Activated CD4-positive, alpha-beta memory T cell treated with anti-CD3 and anti-CD28 coated beads, Interleukin-2, amount 10 ng/mL, durations not matched to agents 7 days and 5 days (primary cell): ENCODE results near the gene FCHO2. TPM values are rescaled to one million over a fixed set of nuclear protein-coding genes. Genes with fewer than 3 reads are reported as not detected.

Source experiments
- CTCF ChIA-PET: fragments of 350-600 bp; sonication (Branson Sonifier 250); formaldehyde crosslinking; loops from one replicate; lab custom pipeline; 2021; ENCODE audit warnings: antibody characterized with exemption, inconsistent platforms; lab: Charles Lee
- POLR2A ChIA-PET: fragments of 350-600 bp; sonication (Branson Sonifier 250); formaldehyde crosslinking; loops from one replicate; lab custom pipeline; 2021; ENCODE audit warnings: antibody characterized with exemption; lab: Charles Lee
- DNase-seq: peaks from one replicate; pipeline ENCODE4 v3.0.0-alpha.2; 2020
- H3K27ac Mint-ChIP-seq: one replicate; pipeline ENCODE4 v1.8.0; 2021; ENCODE audit warnings: mild to moderate bottlenecking, mixed read lengths
- H3K27me3 Mint-ChIP-seq: one replicate; pipeline ENCODE4 v1.8.0; 2021; ENCODE audit warnings: mixed read lengths
- H3K36me3 Mint-ChIP-seq: one replicate; pipeline ENCODE4 v1.8.0; 2021; ENCODE audit warnings: low read depth, mixed read lengths
- H3K4me1 Mint-ChIP-seq: one replicate; pipeline ENCODE4 v1.8.0; 2021; ENCODE audit warnings: mixed read lengths
- H3K4me3 Mint-ChIP-seq: one replicate; pipeline ENCODE4 v1.8.0; 2021; ENCODE audit warnings: mild to moderate bottlenecking, mixed read lengths
- H3K9me3 Mint-ChIP-seq: one replicate; pipeline ENCODE4 v1.8.0; 2021; ENCODE audit warnings: mixed read lengths
- total RNA-seq, 2 experiments: library from RNA; stranded (reverse); gene quantifications; one replicate each; pipeline ENCODE4 v1.2.3, GENCODE V29; 2021

FCHO2 gene
- total RNA-seq, 2 experiments from 2014 or later, result 3.1 to 3.5 TPM

DNA sequence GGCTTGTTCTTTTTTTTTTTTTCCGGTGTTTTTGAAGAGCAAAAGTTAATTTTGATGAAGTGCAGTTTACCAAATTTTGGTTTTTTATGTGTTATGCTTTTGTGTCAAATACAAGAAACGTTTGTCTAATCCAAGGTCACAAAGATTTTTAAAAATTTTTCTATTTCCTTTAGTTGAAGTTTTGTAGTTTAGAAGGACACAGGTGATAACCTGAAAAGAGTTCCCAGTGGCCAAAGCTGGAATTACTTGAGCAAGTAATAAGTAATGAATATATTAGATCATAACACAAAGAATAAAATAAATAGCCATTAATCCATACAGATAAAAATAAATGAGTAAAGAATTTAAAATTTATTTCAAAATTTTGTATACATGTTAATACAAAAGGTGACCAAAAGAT, 71.5 kb downstream of the FCHO2 start:
- no peaks in the 10 kb centered on the region for H3K27me3 Mint-ChIP-seq
- POLR2A ChIA-PET, result no interaction called here
- no peak for DNase-seq
- CTCF ChIA-PET, result no interaction called here
- no peaks in the 10 kb centered on the region for H3K9me3 Mint-ChIP-seq
- no peak overlapping the region for H3K4me3 Mint-ChIP-seq
- no peaks in the 10 kb centered on the region for H3K4me1 Mint-ChIP-seq
- H3K27ac Mint-ChIP-seq, result no peak overlapping the region
- no peaks in the 10 kb centered on the region for H3K36me3 Mint-ChIP-seq

DNA sequence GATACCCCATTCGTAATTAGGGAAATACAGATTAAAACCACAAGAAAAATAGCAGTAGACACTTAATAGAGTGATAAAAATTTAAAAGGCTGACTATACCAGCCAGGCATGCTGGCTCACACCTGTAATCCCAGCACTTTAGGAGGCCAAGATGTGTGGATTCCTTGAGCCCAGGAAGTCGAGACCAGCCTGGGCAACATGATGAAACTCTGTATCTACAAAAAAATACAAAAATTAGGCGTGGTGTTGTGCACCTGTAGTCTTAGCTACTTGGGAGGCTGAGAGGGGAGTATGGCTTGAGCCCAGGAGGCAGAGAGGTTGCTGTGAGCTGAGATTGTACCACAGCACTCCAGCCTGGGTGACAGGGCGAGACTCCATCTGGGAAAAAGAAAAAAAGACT, 72.0 kb downstream of the FCHO2 start:
- Mint-ChIP-seq H3K4me3 (no peak overlapping the region), H3K9me3 (no peaks in the 10 kb centered on the region), H3K4me1 (no peaks in the 10 kb centered on the region), H3K27me3 (no peaks in the 10 kb centered on the region), H3K27ac (no peak overlapping the region), H3K36me3 (no peaks in the 10 kb centered on the region)
- CTCF ChIA-PET, result no interaction called here
- DNase-seq, result no peak
- POLR2A ChIA-PET, result no interaction called here

DNA sequence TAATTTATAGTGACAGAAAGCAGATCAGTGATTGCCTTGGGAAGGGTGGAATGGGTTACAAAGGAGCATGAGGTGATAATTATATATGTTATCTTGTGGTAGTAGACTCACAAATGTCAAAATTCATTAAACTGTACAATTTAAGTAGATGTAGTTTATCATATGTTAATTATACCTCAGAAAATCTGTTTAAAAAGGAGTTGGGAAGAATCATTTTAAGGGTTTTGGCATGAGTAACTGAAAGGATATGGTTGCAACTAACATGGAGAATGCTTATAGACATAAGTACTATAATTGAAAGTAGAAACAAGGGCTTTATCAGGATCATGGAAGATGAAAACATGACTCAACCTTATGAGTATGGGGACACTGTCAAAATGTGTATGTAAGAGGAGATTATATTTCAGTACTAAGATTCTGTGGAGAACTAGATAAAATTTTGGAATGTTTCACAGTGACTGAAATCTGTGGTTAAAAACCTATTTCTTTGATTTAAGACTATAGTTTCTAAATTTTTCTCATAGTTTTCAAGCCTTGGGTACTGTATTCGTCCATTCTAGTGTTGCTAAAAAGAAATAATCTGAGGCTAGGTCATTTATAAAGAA, 73.3 kb downstream of the FCHO2 start:
- ChIA-PET POLR2A (no interaction called here), CTCF (no interaction called here)
- Mint-ChIP-seq H3K27ac (no peak overlapping the region), H3K36me3 (no peaks in the 10 kb centered on the region), H3K9me3 (no peaks in the 10 kb centered on the region), H3K4me3 (no peak overlapping the region), H3K4me1 (no peaks in the 10 kb centered on the region), H3K27me3 (no peaks in the 10 kb centered on the region)
- no peak for DNase-seq

DNA sequence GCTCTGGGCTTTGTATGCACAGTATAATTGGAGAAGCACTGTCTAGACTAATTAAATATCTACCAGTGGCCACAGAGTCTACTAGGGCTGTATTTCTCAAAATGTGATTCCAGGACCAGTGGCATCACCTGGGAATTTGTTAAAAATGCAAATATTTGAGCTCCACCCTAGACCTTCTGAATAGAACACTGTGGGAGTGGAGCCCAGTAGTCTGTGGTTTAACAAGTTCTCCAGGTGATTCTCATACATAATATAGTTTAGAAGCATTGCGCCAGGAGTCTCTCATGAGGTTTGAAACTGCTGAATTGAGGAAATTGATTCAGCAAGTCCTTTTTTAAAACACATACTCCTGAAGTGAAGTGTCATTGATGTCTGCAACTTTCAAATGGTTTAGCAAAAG, 74.7 kb downstream of the FCHO2 start:
- POLR2A ChIA-PET, result no interaction called here
- Mint-ChIP-seq H3K9me3 (no peaks in the 10 kb centered on the region), H3K27ac (no peak overlapping the region)

DNA sequence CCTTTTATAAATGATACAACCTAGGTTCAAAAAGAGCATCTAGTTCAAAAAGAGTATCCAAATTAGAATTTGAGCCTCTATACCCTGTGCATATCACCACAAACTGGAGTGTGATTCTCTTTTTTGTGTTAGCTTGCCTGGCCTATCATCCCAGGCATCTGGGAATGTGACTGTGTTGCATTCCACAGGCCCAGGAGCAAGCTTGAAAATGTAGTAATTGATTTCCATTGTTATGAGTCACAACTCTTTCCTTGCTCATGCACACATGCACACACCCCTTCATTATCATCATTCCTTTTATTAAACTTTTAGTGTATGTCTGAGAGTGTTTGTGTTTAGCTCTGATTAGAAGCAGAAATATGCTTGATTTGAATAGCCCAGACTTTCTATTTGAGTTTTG, 75.2 kb downstream of the FCHO2 start:
- H3K27ac Mint-ChIP-seq, result no peak overlapping the region
- no peaks in the 10 kb centered on the region for H3K4me1 Mint-ChIP-seq
- ChIA-PET POLR2A (no interaction called here), CTCF (no interaction called here)
- no peaks in the 10 kb centered on the region for H3K36me3 Mint-ChIP-seq
- no peak overlapping the region for H3K4me3 Mint-ChIP-seq
- no peaks in the 10 kb centered on the region for H3K27me3 Mint-ChIP-seq
- no peak for DNase-seq
- no peaks in the 10 kb centered on the region for H3K9me3 Mint-ChIP-seq

More for the DNA sequence above, 74.7 kb downstream of the FCHO2 start:
- DNase-seq, result no peak
- no peaks in the 10 kb centered on the region for H3K36me3 Mint-ChIP-seq
- CTCF ChIA-PET, result no interaction called here
- no peaks in the 10 kb centered on the region for H3K27me3 Mint-ChIP-seq
- H3K4me3 Mint-ChIP-seq, result no peak overlapping the region
- H3K4me1 Mint-ChIP-seq, result no peaks in the 10 kb centered on the region

DNA sequence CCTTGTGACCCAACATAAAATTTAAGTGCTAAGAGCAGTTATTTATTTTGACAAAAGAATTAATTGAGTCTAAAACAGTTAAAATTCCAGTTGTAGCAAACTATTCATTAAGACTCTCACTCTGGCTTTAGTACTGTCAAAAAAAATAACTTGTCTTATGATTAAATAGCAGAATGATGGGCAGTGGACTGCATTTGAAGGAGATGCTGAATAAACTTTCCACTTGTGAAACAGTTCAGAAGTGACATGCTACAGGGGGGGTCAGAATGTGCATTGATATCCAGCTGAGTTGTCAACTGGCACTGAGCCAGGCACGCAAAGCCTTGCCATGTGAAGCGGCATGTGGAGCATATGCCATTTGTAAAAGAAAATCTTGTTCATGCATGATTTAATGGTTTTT, 76.0 kb downstream of the FCHO2 start:
- CTCF ChIA-PET, result no interaction called here
- no peaks in the 10 kb centered on the region for H3K9me3 Mint-ChIP-seq
- POLR2A ChIA-PET, result no interaction called here
- DNase-seq, result no peak
- no peaks in the 10 kb centered on the region for H3K36me3 Mint-ChIP-seq
- H3K4me3 Mint-ChIP-seq, result no peak overlapping the region
- H3K4me1 Mint-ChIP-seq, result no peaks in the 10 kb centered on the region
- no peak overlapping the region for H3K27ac Mint-ChIP-seq
- no peaks in the 10 kb centered on the region for H3K27me3 Mint-ChIP-seq

DNA sequence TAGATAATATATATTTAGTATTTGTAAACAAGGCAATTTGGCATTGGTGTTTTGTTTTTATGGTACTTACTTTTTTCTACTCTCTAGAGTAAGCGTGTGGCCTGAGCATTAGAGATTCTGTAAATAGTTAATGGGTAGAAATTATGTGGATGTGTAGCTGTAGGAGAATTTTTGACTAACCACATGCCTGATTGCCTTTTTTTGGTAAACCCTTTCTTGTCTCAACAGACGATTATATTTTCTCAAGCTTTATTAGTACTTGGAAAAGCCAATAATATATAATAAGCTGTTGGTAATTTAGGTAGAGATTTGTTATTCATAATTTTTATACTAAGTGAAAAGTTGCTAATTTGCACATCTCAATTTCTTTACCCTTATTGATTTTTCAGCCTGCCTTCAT, 76.8 kb downstream of the FCHO2 start:
- Mint-ChIP-seq H3K36me3 (no peaks in the 10 kb centered on the region), H3K27ac (no peak overlapping the region), H3K4me1 (no peaks in the 10 kb centered on the region), H3K4me3 (no peak overlapping the region), H3K9me3 (no peaks in the 10 kb centered on the region), H3K27me3 (no peaks in the 10 kb centered on the region)
- DNase-seq, result no peak
- ChIA-PET CTCF (no interaction called here), POLR2A (no interaction called here)

DNA sequence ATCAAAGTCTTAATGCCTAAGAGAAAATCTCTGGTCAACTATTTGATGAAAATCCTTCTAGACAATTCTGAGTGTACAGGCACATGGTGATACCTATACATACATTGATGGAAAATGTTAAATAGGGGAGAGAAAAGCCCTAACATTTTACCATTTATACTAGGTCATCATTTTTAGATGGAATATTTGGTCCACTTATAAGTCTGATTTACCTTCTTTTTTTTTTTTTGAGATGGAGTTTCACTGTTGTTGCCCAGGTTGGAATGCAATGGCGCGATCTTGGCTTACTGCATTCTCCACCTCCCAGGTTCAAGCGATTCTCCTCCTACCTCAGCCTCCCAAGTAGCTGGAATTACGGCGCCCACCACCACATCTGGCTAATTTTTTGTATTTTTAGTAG, 81.7 kb downstream of the FCHO2 start:
- H3K4me3 Mint-ChIP-seq, result no peak overlapping the region
- no peak overlapping the region for H3K27ac Mint-ChIP-seq
- H3K9me3 Mint-ChIP-seq, result no peaks in the 10 kb centered on the region
- ChIA-PET POLR2A (no interaction called here), CTCF (no interaction called here)
- H3K4me1 Mint-ChIP-seq, result no peaks in the 10 kb centered on the region
- no peaks in the 10 kb centered on the region for H3K36me3 Mint-ChIP-seq
- DNase-seq, result no peak
- H3K27me3 Mint-ChIP-seq, result no peaks in the 10 kb centered on the region

DNA sequence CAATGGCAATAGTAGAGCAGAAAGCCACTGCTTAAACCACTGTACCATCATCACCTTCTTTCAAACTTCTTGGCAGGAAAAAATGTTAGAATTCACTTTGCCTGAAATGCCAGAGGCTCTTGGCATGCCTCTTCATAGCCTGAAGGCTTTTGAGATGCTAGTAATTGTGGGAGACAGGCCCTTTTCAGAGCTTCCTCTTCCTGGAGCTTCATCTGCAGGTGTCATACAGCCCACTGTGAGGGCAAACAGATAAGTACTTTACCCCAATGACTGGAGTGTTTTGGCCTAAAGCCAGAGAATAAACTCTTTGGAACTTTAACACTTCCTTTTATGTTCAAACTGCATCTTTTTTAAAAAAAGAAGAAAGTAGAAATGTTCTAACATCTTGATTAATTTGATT, 83.2 kb downstream of the FCHO2 start:
- ChIA-PET POLR2A (no interaction called here), CTCF (no interaction called here)
- H3K27ac Mint-ChIP-seq, result no peak overlapping the region
- no peaks in the 10 kb centered on the region for H3K27me3 Mint-ChIP-seq
- DNase-seq, result no peak
- no peak overlapping the region for H3K4me3 Mint-ChIP-seq
- no peaks in the 10 kb centered on the region for H3K4me1 Mint-ChIP-seq
- H3K36me3 Mint-ChIP-seq, result no peaks in the 10 kb centered on the region
- H3K9me3 Mint-ChIP-seq, result no peaks in the 10 kb centered on the region

DNA sequence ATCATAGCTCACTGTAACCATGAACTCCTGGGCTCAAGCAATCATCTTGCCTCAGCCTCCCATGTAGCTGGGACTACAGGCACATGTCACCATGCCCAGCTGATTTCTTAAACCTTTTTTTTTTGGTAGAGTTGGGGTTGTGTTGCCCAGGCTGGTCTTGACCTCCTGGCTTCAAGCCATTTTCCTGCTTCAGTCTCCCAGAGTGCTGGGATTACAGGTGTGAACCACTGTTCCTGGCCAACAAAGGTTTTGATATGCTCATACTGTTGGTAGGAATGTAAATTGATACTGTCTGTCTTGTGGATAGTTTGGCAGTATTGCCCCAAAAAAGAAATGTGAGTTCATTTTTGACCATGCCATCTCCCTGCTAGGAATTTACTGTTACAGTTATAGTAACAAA, 87.2 kb downstream of the FCHO2 start:
- Mint-ChIP-seq H3K4me3 (no peak overlapping the region), H3K9me3 (no peaks in the 10 kb centered on the region), H3K4me1 (no peaks in the 10 kb centered on the region), H3K36me3 (no peaks in the 10 kb centered on the region), H3K27me3 (no peaks in the 10 kb centered on the region), H3K27ac (no peak overlapping the region)
- ChIA-PET POLR2A (no interaction called here), CTCF (no interaction called here)
- no peak for DNase-seq

DNA sequence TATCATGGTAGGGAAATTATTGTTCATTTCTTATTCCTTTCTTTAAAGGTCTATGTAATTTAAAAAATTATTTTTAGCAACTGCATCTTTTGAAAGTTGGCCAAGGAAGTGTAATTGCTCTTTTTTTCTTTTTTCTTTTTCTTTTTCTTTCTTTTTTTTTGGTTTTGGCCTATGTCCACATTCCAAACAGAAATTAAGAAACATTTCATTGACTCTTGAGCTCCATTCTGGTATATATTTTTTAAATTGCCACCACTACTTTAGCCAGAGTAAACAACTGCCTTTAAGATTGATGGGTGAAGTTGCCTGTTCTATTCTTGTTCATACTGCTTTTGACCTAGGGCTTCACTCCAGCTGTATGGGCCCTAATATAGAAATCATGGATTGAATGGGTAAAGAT, 88.7 kb downstream of the FCHO2 start:
- ChIA-PET CTCF (no interaction called here), POLR2A (no interaction called here)
- Mint-ChIP-seq H3K27ac (no peak overlapping the region), H3K9me3 (no peaks in the 10 kb centered on the region), H3K27me3 (no peaks in the 10 kb centered on the region), H3K4me3 (no peak overlapping the region), H3K36me3 (no peaks in the 10 kb centered on the region), H3K4me1 (no peaks in the 10 kb centered on the region)
- DNase-seq, result no peak

DNA sequence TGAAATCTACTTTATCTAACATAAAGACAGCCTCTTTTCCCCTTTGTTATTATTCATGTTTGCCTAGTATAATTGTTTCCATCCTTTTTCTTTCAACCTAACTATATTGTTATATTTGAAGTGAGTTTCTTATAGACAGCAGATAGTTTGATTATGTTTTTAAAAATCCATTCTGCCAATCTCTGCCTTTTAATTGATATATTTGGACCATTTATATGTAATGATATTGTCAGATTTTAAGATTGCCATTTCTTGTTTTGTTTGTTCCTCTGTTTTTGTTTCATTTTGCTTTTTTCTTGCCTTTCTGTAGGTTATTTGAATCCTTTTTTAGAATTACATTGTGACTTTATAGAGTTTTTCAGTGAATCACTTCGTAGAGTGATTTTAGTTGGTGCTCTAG, 89.8 kb downstream of the FCHO2 start:
- POLR2A ChIA-PET, result no interaction called here
- H3K4me1 Mint-ChIP-seq, result no peaks in the 10 kb centered on the region
- DNase-seq, result no peak
- no peak overlapping the region for H3K4me3 Mint-ChIP-seq
- H3K27ac Mint-ChIP-seq, result no peak overlapping the region
- CTCF ChIA-PET, result no interaction called here
- no peaks in the 10 kb centered on the region for H3K27me3 Mint-ChIP-seq
- no peaks in the 10 kb centered on the region for H3K9me3 Mint-ChIP-seq
- no peaks in the 10 kb centered on the region for H3K36me3 Mint-ChIP-seq

DNA sequence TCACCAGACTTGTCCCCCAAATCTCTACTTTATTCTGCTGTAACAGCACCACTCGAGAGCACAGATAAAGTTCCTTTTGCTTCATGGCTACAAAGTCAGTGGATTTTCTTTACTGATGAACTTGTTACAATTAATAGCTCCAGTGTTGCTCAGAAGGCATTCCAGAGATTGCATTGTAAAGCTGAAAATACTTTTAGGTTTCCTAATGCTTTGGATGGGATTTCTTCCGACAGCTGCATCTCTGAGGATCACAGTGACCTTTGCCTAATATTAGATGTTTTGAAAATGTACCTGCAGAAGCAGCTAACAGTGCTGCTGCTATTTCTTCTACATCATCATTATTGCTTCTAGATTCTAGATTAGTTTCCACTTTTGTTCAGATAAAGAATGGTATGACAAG, 105.8 kb downstream of the FCHO2 start:
- Mint-ChIP-seq H3K27ac (no peak overlapping the region), H3K9me3 (no peaks in the 10 kb centered on the region), H3K4me1 (peaks cover 2% of the 10 kb centered on the region), H3K4me3 (no peak overlapping the region), H3K27me3 (peaks cover 4% of the 10 kb centered on the region), H3K36me3 (no peaks in the 10 kb centered on the region)
- no peak for DNase-seq
- CTCF ChIA-PET, result no interaction called here
- POLR2A ChIA-PET, result no interaction called here

DNA sequence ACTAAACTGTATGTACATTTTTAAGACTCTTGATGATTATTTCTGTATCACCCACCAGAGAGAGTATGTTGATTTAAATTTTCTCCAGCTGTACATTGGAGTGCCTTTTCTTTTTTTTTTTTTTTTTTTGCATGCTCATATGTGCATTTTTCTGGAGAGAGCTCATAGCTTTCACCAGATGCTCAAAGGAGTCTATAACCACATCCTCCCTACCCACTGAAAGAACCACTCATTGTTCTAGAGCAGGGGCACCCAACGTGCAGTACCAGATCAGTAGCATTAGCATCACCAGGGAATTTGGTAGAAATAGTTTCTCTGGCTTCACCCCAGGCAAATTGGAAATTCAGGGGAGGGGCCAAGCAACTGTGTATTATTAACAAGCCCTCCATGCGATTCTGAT, 110.6 kb downstream of the FCHO2 start:
- Mint-ChIP-seq H3K9me3 (no peaks in the 10 kb centered on the region), H3K27me3 (peaks cover 4% of the 10 kb centered on the region), H3K27ac (no peak overlapping the region), H3K36me3 (no peaks in the 10 kb centered on the region), H3K4me1 (peaks cover 2% of the 10 kb centered on the region), H3K4me3 (no peak overlapping the region)
- CTCF ChIA-PET, result no interaction called here
- no peak for DNase-seq
- POLR2A ChIA-PET, result no interaction called here
